ENCODE measurements around the gene WDR48.

DNA sequence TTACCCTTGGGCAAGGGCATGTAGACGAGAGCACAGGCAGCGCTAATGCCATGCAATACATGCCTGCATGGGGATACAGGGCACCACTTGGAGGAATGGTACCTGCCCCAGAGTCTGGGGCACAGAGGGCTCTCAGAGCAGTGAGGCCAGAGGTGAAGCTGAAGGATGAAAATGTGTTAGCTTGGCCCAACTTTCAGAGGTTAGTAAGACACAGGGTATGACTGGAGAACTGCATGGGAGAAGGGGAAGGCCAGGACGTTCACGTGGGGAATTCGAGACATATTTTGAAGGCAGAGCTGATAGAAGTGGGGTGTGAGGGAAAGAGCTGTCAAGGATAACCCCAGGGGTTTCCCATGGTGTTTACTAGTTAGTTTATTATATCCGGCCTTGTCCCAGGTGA is 82.0 kb downstream of the WDR48 start:
- TF ChIP-seq FOXA1 (IDR thresholded peaks at IDR 0.05) (no peak), L3MBTL2 (conservative IDR thresholded peaks at IDR 0.05) (no peak), BHLHE40 (IDR thresholded peaks at IDR 0.05; ENCODE audit: borderline replicate concordance) (no peak), SP1 (IDR thresholded peaks at IDR 0.05) (no peak)
